ENCODE data around the gene PRM3.
A peak's percentile ranks its signal among the peaks of the same experiment; 100 is the strongest.

Gene PRM3

DNA sequence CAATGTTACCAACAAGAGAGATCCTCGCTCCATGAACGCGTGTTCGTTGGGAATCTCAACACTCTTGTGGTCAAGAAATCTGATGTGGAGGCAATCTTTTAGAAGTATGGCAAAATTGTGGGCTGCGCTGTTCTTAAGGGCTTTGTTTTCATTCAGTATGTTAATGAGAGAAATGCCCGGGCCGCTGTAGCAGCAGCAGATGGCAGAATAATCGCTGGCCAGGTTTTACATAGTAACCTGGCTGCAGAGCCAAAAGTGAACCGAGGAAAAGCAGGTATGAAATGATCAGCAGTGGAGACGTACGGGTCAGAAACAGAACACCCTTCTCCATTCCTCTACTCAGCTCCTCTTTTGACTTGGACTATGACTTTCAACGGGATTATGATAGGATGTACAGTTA lies 30.8 kb downstream of the PRM3 start:
- DNase-seq, result no peak

DNA sequence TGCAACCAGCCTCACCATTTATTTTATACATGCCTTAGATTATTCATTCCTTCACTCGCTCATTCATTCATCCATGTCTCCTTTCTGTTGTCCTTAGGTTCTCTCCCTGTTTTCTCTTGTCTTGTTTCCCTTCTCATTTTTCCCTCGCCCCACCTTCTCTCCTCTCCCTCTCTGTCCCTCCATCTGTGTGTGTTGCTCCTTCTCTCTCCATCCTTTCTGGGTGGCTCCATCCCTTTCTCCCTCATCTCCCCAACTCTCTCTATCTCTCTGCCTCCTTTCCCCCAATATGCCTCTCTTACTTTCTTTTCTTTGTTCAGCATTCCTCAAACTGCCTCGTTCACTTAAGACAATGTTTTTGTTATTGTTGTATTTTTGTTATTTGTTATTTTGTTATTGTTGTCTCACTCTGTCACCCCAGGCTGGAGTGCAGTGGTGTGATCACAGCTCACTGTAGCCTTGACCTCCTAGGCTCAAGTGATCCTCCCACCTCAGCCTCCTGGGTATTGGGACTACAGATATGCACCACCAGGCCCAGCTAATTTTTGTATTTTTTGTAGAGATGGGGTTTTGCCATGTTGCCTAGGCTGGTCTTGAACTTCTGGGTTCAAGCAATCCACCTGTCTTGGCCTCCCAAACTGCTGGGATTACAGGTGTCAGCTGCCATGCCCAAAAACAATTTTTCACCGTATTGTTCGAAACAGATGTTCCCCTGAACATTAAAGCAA lies 31.8 kb downstream of the PRM3 start:
- DNase-seq, result no peak

- peak; percentile 47 for DNase-seq
Observed at GRCh38 chr16:11240636-11241473, 32.6 kb downstream of the PRM3 start.

DNA sequence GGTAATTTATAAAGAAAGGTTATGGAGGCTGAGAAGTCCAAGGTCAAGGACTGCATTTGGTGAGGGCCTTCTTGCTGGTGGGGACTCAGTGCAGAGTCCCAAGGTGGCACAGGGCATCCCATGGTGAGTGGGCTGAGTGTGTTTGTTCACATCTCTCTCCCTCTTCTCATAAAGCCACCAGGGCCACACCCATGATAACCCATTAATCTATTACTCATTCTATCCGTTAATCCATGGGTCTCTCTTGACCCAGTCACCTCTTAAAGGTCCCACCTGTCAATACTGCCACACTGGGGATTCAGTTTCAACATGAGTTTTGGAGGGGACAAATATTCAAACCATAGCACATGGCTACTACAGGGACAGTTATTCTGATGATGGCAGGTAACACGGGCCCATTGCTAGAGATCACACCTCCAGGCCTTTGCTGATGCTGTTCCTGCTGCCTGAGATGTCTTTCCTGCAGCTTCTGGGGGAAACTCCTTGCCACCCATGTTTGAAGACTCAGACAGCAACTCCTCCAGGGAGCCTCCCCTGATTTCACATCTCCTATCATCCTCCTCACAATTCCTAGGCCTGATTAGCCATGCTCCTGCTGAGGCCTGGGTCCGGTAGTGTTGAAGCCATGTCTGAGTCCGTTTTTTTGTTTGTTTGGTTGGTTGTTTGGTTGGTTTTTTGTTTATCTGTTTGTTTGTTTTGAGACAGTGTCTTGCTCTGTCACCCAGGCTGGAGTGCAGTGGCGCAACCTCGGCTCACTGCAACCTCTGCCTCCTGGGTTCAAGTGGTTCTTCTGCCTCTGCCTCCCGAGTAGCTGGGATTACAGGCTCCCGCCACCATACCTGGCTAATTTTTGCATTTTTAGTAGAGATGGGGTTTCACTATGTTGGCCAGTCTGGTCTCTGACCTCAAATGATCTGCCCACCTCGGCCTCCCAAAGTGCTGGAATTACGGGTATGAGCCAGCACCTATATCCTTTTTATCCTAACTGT lies 33.5 kb downstream of the PRM3 start:
- no peak for DNase-seq

GRCh38 chr16:11238272-11239202 lies 34.9 kb downstream of the PRM3 start:
- DNase-seq, result no peak

DNA sequence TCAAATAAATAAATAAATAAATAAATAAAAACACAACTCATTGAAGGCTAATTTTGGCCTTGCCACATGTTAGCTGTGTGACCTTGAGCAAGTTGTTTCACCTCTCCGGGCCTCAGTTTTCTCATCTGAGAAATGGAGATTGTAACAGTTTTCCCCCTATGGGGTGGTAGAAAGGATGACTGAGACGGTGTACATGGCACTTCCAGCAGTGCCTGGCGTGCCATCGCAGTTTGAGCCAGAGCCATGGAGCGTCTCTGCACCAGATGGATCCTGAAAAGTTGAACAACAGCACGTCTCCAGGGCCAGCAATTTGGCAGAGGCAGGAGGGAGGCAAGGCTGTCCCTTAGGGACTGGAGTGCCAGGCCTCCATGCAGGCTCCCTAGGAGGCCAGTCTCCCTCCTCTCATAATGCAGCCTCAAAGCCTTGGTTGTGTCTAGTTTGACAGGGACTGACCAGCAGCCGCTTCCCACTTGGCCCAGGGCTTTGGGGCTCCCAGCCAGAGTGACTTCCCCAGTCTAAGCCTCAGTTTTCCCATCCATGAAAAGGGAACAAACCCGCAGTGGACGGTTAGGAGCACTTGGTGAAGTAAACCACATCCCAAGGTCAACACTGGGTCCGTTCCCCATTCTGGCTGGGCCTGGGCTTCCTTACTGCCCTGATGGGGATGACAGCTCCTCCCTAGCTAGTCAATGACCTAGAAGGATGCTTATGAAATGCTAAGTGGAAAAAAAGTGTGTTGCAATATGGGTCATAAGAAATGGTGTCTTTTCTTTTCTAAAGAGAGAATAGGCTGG lies 36.8 kb downstream of the PRM3 start:
- DNase-seq, result no peak

GRCh38 chr16:11235703-11235991 lies 37.8 kb downstream of the PRM3 start:
- no peak for DNase-seq

- no peak for DNase-seq
Observed at GRCh38 chr16:11234884-11235702, 38.3 kb downstream of the PRM3 start.

DNA sequence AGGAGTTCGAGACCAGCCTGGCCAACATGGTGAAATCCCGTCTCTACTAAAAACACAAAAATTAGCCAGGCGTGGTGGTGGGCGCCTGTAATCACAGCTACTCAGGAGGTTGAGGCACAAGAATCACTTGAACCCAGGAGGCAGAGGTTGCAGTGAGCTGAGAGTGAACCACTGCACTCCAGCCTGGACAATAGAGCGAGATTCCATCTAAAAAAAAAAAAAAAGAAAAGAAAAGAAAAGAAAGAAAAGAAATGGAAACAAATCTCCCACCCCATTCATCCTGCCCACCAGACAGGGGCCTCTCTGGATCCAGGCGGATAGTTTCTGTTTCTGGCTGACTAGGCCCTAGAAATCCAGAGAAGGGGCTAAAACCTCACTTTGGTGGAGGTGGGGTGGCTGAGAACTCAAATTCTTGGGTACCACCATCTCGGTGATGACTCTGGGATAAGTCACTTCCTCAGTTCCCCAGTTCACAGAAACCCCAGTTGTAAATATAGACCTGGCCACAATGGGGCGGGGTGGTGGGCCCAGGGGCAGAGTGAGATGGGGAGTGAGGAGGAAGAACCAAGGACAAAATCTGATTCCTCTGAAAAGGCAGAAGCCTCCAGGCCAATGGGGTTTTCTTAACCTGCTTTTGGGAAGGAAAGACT lies 39.6 kb downstream of the PRM3 start:
- peak; percentile 88 for DNase-seq

- peak; percentile 97 for DNase-seq
Observed at GRCh38 chr16:11232852-11233726, 40.3 kb downstream of the PRM3 start.

GRCh38 chr16:11232302-11232851 lies 41.1 kb downstream of the PRM3 start:
- DNase-seq, result no peak

- no peak for DNase-seq
Observed at GRCh38 chr16:11231367-11231970, 42.0 kb downstream of the PRM3 start.

GRCh38 chr16:11229906-11230305 lies 43.5 kb downstream of the PRM3 start:
- DNase-seq, result no peak

DNA sequence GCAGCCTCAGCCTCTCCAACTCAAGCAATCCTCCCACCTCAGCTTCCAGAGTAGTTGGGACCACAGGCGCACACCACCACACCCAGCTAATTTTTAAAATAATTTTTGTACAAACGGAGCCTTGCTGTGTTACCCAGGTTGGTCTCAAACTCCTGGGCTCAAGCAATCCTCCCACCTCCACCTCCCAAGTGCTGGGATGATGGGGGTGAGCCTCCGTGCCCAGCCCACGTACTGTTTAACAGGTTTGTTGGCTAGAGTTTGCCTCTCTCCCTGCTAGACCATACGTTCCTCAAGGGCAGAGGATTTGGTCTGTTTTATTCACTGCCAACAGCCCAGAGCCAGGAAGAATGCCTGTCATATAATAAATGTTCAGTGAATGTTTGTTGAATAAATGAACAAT lies 44.0 kb downstream of the PRM3 start:
- no peak for DNase-seq

DNA sequence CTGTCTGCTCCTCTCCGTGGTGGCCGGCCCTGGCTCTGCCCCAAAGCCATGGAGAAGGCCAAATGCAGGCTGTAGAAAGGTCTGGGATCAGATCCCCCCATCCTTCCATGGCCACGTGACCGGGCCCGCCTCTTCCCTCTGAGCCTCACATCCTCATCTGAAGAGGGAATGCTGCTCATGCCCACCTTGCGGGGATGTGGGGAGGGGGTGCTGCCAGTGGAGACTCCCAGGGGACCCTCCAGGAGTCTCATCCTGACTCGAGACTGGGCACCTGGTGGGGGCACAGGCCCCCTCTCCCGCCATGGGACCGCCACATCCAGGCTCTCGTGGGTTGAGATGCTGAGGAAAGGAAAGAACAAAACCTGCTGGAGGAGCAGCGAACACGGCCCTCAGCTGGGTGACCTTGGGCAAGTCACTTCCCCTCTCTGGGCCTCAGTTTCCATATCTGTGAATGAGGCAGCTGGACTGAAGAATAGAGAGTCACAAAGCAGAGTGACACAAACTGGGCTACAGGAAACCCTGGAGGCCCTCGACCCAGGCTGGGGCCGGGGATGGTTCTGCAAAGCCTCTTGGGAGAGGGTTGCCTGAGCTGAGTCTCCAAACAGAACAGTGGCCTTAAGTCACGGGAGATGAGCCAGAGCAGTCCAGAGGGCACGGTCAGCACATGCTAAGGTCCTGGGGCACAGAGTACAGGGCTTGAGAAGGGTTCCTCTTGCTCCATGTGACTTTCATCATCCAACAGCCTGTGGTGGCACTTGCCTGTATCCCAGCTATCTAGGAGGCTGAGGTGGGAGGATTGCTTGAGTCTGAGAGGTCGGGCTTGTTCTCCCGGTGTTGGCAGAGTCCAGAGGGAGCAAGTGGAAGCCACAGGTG lies 47.5 kb downstream of the PRM3 start:
- no peak for DNase-seq

GRCh38 chr16:11224894-11225676 lies 48.3 kb downstream of the PRM3 start:
- DNase-seq, result peak; percentile 93

Data from activated CD4-positive, alpha-beta T cell treated with anti-CD3 and anti-CD28 coated beads, Interleukin-2, amount 50 U/mL, for 16 hours (primary cell).